B cell (primary cell): ENCODE results near the gene CEACAM16.

Source experiments
- CTCF ChIP-seq: fragments of 200-600 bp; IDR thresholded peaks from one replicate; pipeline ENCODE4 v1.8.0; 2022; ENCODE audit warnings: antibody characterized with exemption, mild to moderate bottlenecking
- EZH2 ChIP-seq: IDR thresholded peaks from 2 replicates; pipeline ENCODE4 v1.6.1; 2012; ENCODE audit warnings: borderline replicate concordance, low read depth, mild to moderate bottlenecking, moderate library complexity, low read length; ENCODE audit not compliant: insufficient read depth, poor library complexity, severe bottlenecking

- no peak for TF ChIP-seq CTCF
- no peak for TF ChIP-seq EZH2
These were observed 21.7 kb upstream of the CEACAM16 start for GRCh38 chr19:44677019-44677811.
